Activated naive CD4-positive, alpha-beta T cell treated with anti-CD3 and anti-CD28 coated beads, Interleukin-2, amount 10 ng/mL, durations not matched to agents 7 days and 5 days (primary cell): ENCODE measurements around the gene LNPEP.

Source experiments
- CTCF ChIA-PET: fragments of 350-600 bp; sonication (Branson Sonifier 250); formaldehyde crosslinking; loops from one replicate; lab custom pipeline; 2021; ENCODE audit warnings: antibody characterized with exemption; lab: Charles Lee
- DNase-seq: peaks from one replicate; pipeline ENCODE4 v3.0.0-alpha.2; 2020
- H3K27ac Mint-ChIP-seq: one replicate; pipeline ENCODE4 v1.8.0; 2021; ENCODE audit warnings: mild to moderate bottlenecking, moderate library complexity, mixed read lengths
- H3K27me3 Mint-ChIP-seq: one replicate; pipeline ENCODE4 v1.8.0; 2021; ENCODE audit warnings: mild to moderate bottlenecking, mixed read lengths
- H3K36me3 Mint-ChIP-seq: one replicate; pipeline ENCODE4 v1.8.0; 2021; ENCODE audit warnings: mixed read lengths
- H3K4me1 Mint-ChIP-seq: one replicate; pipeline ENCODE4 v1.8.0; 2021; ENCODE audit warnings: mixed read lengths
- H3K4me3 Mint-ChIP-seq: one replicate; pipeline ENCODE4 v1.8.0; 2021; ENCODE audit warnings: mild to moderate bottlenecking, moderate library complexity, mixed read lengths
- H3K9me3 Mint-ChIP-seq: one replicate; pipeline ENCODE4 v1.8.0; 2021; ENCODE audit warnings: mixed read lengths

LNPEP gene

GRCh38 chr5:96957254-96958049 lies 21.6 kb downstream of the LNPEP start:
- CTCF ChIA-PET = interaction anchor here (0.9 to 1.5 kb wide), 4 partner anchors 9 to 88 kb away, joined by 4 to 5 read pairs (median 4); no protein-coding TSS in a partner anchor
- H3K27ac Mint-ChIP-seq = peak overlapping the region; percentile 88
- peak overlapping the region; percentile 42 for H3K4me3 Mint-ChIP-seq
- no peaks in the 10 kb centered on the region for H3K27me3 Mint-ChIP-seq
- H3K4me1 Mint-ChIP-seq = peaks cover 78% of the 10 kb centered on the region
- DNase-seq = no peak
- H3K36me3 Mint-ChIP-seq = peaks cover 33% of the 10 kb centered on the region
- H3K9me3 Mint-ChIP-seq = no peaks in the 10 kb centered on the region

- Mint-ChIP-seq H3K4me3 (peak overlapping the region; percentile 26), H3K4me1 (peaks cover 78% of the 10 kb centered on the region), H3K9me3 (no peaks in the 10 kb centered on the region), H3K27ac (peak overlapping the region; percentile 47), H3K27me3 (no peaks in the 10 kb centered on the region), H3K36me3 (peaks cover 40% of the 10 kb centered on the region)
- no peak for DNase-seq
- CTCF ChIA-PET = interaction anchor here (0.8 to 0.9 kb wide), 2 partner anchors 9 to 90 kb away, joined by 3 to 4 read pairs; no protein-coding TSS in a partner anchor
These were observed 23.1 kb downstream of the LNPEP start for GRCh38 chr5:96958977-96959376.

- Mint-ChIP-seq H3K4me1 (peaks cover 84% of the 10 kb centered on the region), H3K36me3 (peaks cover 47% of the 10 kb centered on the region), H3K27me3 (no peaks in the 10 kb centered on the region), H3K9me3 (no peaks in the 10 kb centered on the region), H3K4me3 (peak overlapping the region; percentile 50), H3K27ac (peak overlapping the region; percentile 91)
- no peak for DNase-seq
- CTCF ChIA-PET = interaction anchor here (0.7 to 1.5 kb wide), 4 partner anchors 25 to 92 kb away, joined by 3 to 4 read pairs (median 4); partner anchors contain the start of gene LNPEP
These were observed 25.2 kb downstream of the LNPEP start for GRCh38 chr5:96961053-96961452.

- peaks cover 50% of the 10 kb centered on the region for H3K36me3 Mint-ChIP-seq
- peaks cover 76% of the 10 kb centered on the region for H3K4me1 Mint-ChIP-seq
- H3K9me3 Mint-ChIP-seq = no peaks in the 10 kb centered on the region
- peak overlapping the region; percentile 61 for H3K4me3 Mint-ChIP-seq
- no peak for DNase-seq
- peak overlapping the region; percentile 91 for H3K27ac Mint-ChIP-seq
- CTCF ChIA-PET = interaction anchor here (0.8 to 1.5 kb wide), 9 partner anchors 15 to 199 kb away, joined by 3 to 5 read pairs (median 4); partner anchors contain the start of gene LNPEP
- H3K27me3 Mint-ChIP-seq = no peaks in the 10 kb centered on the region
These were observed 26.7 kb downstream of the LNPEP start for GRCh38 chr5:96962540-96962991.

GRCh38 chr5:96963267-96963666 lies 27.4 kb downstream of the LNPEP start:
- Mint-ChIP-seq H3K9me3 (no peaks in the 10 kb centered on the region), H3K4me1 (peaks cover 71% of the 10 kb centered on the region), H3K36me3 (peaks cover 53% of the 10 kb centered on the region), H3K4me3 (peak overlapping the region; percentile 61), H3K27me3 (no peaks in the 10 kb centered on the region), H3K27ac (peak overlapping the region; percentile 91)
- peak; percentile 37 for DNase-seq
- CTCF ChIA-PET = interaction anchor here (0.9 to 1.4 kb wide), 6 partner anchors 14 to 198 kb away, joined by 3 to 5 read pairs (median 4); no protein-coding TSS in a partner anchor

- CTCF ChIA-PET = interaction anchor here (1.1 to 1.6 kb wide), 2 partner anchors 9 to 98 kb away, joined by 4 to 5 read pairs; no protein-coding TSS in a partner anchor
- Mint-ChIP-seq H3K9me3 (no peaks in the 10 kb centered on the region), H3K36me3 (peaks cover 46% of the 10 kb centered on the region), H3K4me3 (no peak overlapping the region), H3K27me3 (no peaks in the 10 kb centered on the region), H3K4me1 (peaks cover 68% of the 10 kb centered on the region), H3K27ac (no peak overlapping the region)
- DNase-seq = no peak
These were observed 30.9 kb downstream of the LNPEP start for GRCh38 chr5:96966801-96967200.

- Mint-ChIP-seq H3K27ac (no peak overlapping the region), H3K27me3 (no peaks in the 10 kb centered on the region)
- no peak for DNase-seq
These were observed 31.5 kb downstream of the LNPEP start for GRCh38 chr5:96967400-96967799.

GRCh38 chr5:96968074-96968473 lies 32.2 kb downstream of the LNPEP start:
- no peaks in the 10 kb centered on the region for H3K27me3 Mint-ChIP-seq
- peaks cover 68% of the 10 kb centered on the region for H3K4me1 Mint-ChIP-seq
- no peak overlapping the region for H3K4me3 Mint-ChIP-seq
- H3K9me3 Mint-ChIP-seq = no peaks in the 10 kb centered on the region
- DNase-seq = no peak
- peaks cover 49% of the 10 kb centered on the region for H3K36me3 Mint-ChIP-seq
- CTCF ChIA-PET = no interaction called here
- H3K27ac Mint-ChIP-seq = no peak overlapping the region

More at GRCh38 chr5:96967400-96967799, 31.5 kb downstream of the LNPEP start:
- CTCF ChIA-PET = interaction anchor here (1.6 kb wide), 1 partner anchor 98 kb away, joined by 5 read pairs; no protein-coding TSS in a partner anchor
- Mint-ChIP-seq H3K9me3 (no peaks in the 10 kb centered on the region), H3K4me3 (no peak overlapping the region), H3K4me1 (peaks cover 68% of the 10 kb centered on the region), H3K36me3 (peaks cover 47% of the 10 kb centered on the region)

- Mint-ChIP-seq H3K27me3 (no peaks in the 10 kb centered on the region), H3K36me3 (peaks cover 45% of the 10 kb centered on the region), H3K4me1 (peaks cover 66% of the 10 kb centered on the region), H3K4me3 (no peak overlapping the region), H3K9me3 (no peaks in the 10 kb centered on the region), H3K27ac (no peak overlapping the region)
- CTCF ChIA-PET = interaction anchor here (0.9 kb wide), 1 partner anchor 30 kb away, joined by 3 read pairs; no protein-coding TSS in a partner anchor
- no peak for DNase-seq
These were observed 32.7 kb downstream of the LNPEP start for GRCh38 chr5:96968614-96969013.

GRCh38 chr5:96969366-96969765 lies 33.5 kb downstream of the LNPEP start:
- no peak overlapping the region for H3K4me3 Mint-ChIP-seq
- no peak overlapping the region for H3K27ac Mint-ChIP-seq
- peaks cover 47% of the 10 kb centered on the region for H3K36me3 Mint-ChIP-seq
- H3K27me3 Mint-ChIP-seq = no peaks in the 10 kb centered on the region
- H3K4me1 Mint-ChIP-seq = peaks cover 68% of the 10 kb centered on the region
- CTCF ChIA-PET = interaction anchor here (0.9 kb wide), 1 partner anchor 29 kb away, joined by 3 read pairs; no protein-coding TSS in a partner anchor
- H3K9me3 Mint-ChIP-seq = no peaks in the 10 kb centered on the region
- no peak for DNase-seq

- CTCF ChIA-PET = no interaction called here
- Mint-ChIP-seq H3K27me3 (no peaks in the 10 kb centered on the region), H3K27ac (no peak overlapping the region), H3K36me3 (peaks cover 36% of the 10 kb centered on the region), H3K9me3 (no peaks in the 10 kb centered on the region), H3K4me3 (no peak overlapping the region), H3K4me1 (peaks cover 65% of the 10 kb centered on the region)
- no peak for DNase-seq
These were observed 36.9 kb downstream of the LNPEP start for GRCh38 chr5:96972599-96973334.

GRCh38 chr5:96973532-96974401 lies 37.9 kb downstream of the LNPEP start:
- CTCF ChIA-PET = no interaction called here
- Mint-ChIP-seq H3K36me3 (peaks cover 29% of the 10 kb centered on the region), H3K4me1 (peaks cover 58% of the 10 kb centered on the region), H3K9me3 (no peaks in the 10 kb centered on the region), H3K27ac (peak overlapping the region; percentile 60), H3K27me3 (no peaks in the 10 kb centered on the region), H3K4me3 (peak overlapping the region; percentile 1)
- no peak for DNase-seq

GRCh38 chr5:96975656-96976055 lies 39.8 kb downstream of the LNPEP start:
- H3K9me3 Mint-ChIP-seq = no peaks in the 10 kb centered on the region
- CTCF ChIA-PET = interaction anchor here (1.1 kb wide), 1 partner anchor 22 kb away, joined by 3 read pairs; no protein-coding TSS in a partner anchor

More at GRCh38 chr5:96975656-96976055, 39.8 kb downstream of the LNPEP start:
- Mint-ChIP-seq H3K27ac (no peak overlapping the region), H3K36me3 (peaks cover 43% of the 10 kb centered on the region), H3K4me3 (no peak overlapping the region), H3K4me1 (peaks cover 50% of the 10 kb centered on the region), H3K27me3 (no peaks in the 10 kb centered on the region)
- no peak for DNase-seq
